Measurements from ENCODE around the gene FMNL1. TPM values are rescaled to one million over a fixed set of nuclear protein-coding genes. Genes with fewer than 3 reads are reported as not detected.

Gene FMNL1
- 64.8 TPM for polyA plus RNA-seq (2012; ENCODE audit: insufficient read depth, insufficient read length, low read depth)

- Histone ChIP-seq H3K36me3 (no peaks in the 10 kb centered on the region), H3K4me1 (peaks cover 11% of the 10 kb centered on the region), H3K9me3 (no peaks in the 10 kb centered on the region), H3K27me3 (peaks cover 22% of the 10 kb centered on the region), H3K4me3 (ENCODE audit: low read depth, low read length) (peak within 1 kb of the TSS; percentile 36)
- no peak for DNase-seq
- TF ChIP-seq CTCF (IDR thresholded peaks at IDR 0.05; ENCODE audit: low read depth, low read length): no peak
These were observed at the start of gene FMNL1 for GRCh38 chr17:45221081-45222013. Gene FMNL1 (plus strand): TSS chr17:45221885. CDS start chr17:45222125, 240 bp downstream.

GRCh38 chr17:45172232-45172540, 49.5 kb upstream of the FMNL1 start:
- no peak for DNase-seq

GRCh38 chr17:45172541-45173286, 49.0 kb upstream of the FMNL1 start:
- no peak for DNase-seq
- Histone ChIP-seq H3K36me3 (no peaks in the 10 kb centered on the region), H3K9me3 (no peaks in the 10 kb centered on the region), H3K27me3 (no peaks in the 10 kb centered on the region), H3K4me3 (ENCODE audit: low read depth, low read length) (no peak overlapping the region), H3K4me1 (peaks cover 10% of the 10 kb centered on the region)
- no peak for TF ChIP-seq CTCF (IDR thresholded peaks at IDR 0.05; ENCODE audit: low read depth, low read length)

More at GRCh38 chr17:45172232-45172540, 49.5 kb upstream of the FMNL1 start:
- Histone ChIP-seq H3K4me3 (ENCODE audit: low read depth, low read length) (no peak overlapping the region), H3K4me1 (peaks cover 10% of the 10 kb centered on the region), H3K36me3 (no peaks in the 10 kb centered on the region), H3K27me3 (no peaks in the 10 kb centered on the region), H3K9me3 (no peaks in the 10 kb centered on the region)
- no peak for TF ChIP-seq CTCF (IDR thresholded peaks at IDR 0.05; ENCODE audit: low read depth, low read length)

GRCh38 chr17:45175759-45176115, 45.9 kb upstream of the FMNL1 start:
- H3K4me3 ChIP-seq (ENCODE audit: low read depth, low read length): no peak overlapping the region
- H3K9me3 ChIP-seq: no peaks in the 10 kb centered on the region
- DNase-seq: no peak
- no peaks in the 10 kb centered on the region for H3K36me3 ChIP-seq
- peaks cover 6% of the 10 kb centered on the region for H3K4me1 ChIP-seq
- no peak for TF ChIP-seq CTCF (IDR thresholded peaks at IDR 0.05; ENCODE audit: low read depth, low read length)
- no peaks in the 10 kb centered on the region for H3K27me3 ChIP-seq

- Histone ChIP-seq H3K4me1 (no peaks in the 10 kb centered on the region), H3K27me3 (no peaks in the 10 kb centered on the region), H3K9me3 (no peaks in the 10 kb centered on the region), H3K4me3 (ENCODE audit: low read depth, low read length) (no peak overlapping the region), H3K36me3 (no peaks in the 10 kb centered on the region)
- DNase-seq: no peak
- TF ChIP-seq CTCF (IDR thresholded peaks at IDR 0.05; ENCODE audit: low read depth, low read length): no peak
These were observed 44.1 kb upstream of the FMNL1 start for GRCh38 chr17:45177563-45177962.

- Histone ChIP-seq H3K27me3 (no peaks in the 10 kb centered on the region), H3K36me3 (no peaks in the 10 kb centered on the region)
These were observed 37.5 kb upstream of the FMNL1 start for GRCh38 chr17:45184144-45184543.

More at GRCh38 chr17:45184144-45184543, 37.5 kb upstream of the FMNL1 start:
- no peak for DNase-seq
- Histone ChIP-seq H3K4me1 (no peaks in the 10 kb centered on the region), H3K9me3 (no peaks in the 10 kb centered on the region), H3K4me3 (ENCODE audit: low read depth, low read length) (no peak overlapping the region)
- TF ChIP-seq CTCF (IDR thresholded peaks at IDR 0.05; ENCODE audit: low read depth, low read length): no peak
